OCI-LY3 (cell line): ENCODE measurements around the gene NR4A1.

ENCODE experiments used
- H2AFZ ChIP-seq: fragments of 200-600, 300-600 bp; shearing (Covaris generic); 2 replicates; pipeline ENCODE4 v1.6.0; 2014; ENCODE audit warnings: antibody characterized with exemption, low read depth, low read length
- H3K27ac ChIP-seq: fragments of 200-600, 300-600 bp; sonication (generic); 2 replicates; pipeline ENCODE4 v1.5.1; 2014; ENCODE audit warnings: mild to moderate bottlenecking, low read length, moderate library complexity, mixed read lengths
- H3K27me3 ChIP-seq: fragments of 200-600, 300-600 bp; sonication (generic); 2 replicates; pipeline ENCODE4 v1.6.1; 2014; ENCODE audit warnings: low read depth, low read length, mixed read lengths
- H3K36me3 ChIP-seq: fragments of 200-600, 300-600 bp; sonication (generic); replicated peaks from 2 replicates; pipeline ENCODE3; 2014; ENCODE audit warnings: low read depth, low read length, mixed read lengths
- H3K4me1 ChIP-seq: fragments of 300-600, 200-600 bp; sonication (generic); 2 replicates; pipeline ENCODE4 v1.6.1; 2014; ENCODE audit warnings: low read length, mixed read lengths
- H3K4me2 ChIP-seq: fragments of 200-600, 300-600 bp; sonication (generic); 2 replicates; pipeline ENCODE4 v1.6.1; 2014; ENCODE audit warnings: low read length, mixed read lengths
- H3K4me3 ChIP-seq: fragments of 300-600, 200-600 bp; sonication (generic); 2 replicates; pipeline ENCODE4 v1.5.1; 2014; ENCODE audit warnings: antibody characterized with exemption, mild to moderate bottlenecking, low read length, moderate library complexity
- H3K79me2 ChIP-seq: fragments of 300-600, 200-600 bp; shearing (Covaris generic); 2 replicates; pipeline ENCODE4 v1.6.1; 2014; ENCODE audit warnings: mild to moderate bottlenecking, low read length, mixed read lengths
- H3K9ac ChIP-seq: fragments of 300-600, 200-600 bp; shearing (Covaris generic); 2 replicates; pipeline ENCODE4 v1.6.0; 2014; ENCODE audit warnings: mild to moderate bottlenecking, low read length, moderate library complexity
- H3K9me3 ChIP-seq: fragments of 200-600, 300-600 bp; shearing (Covaris generic); 2 replicates; pipeline ENCODE4 v1.6.1; 2014; ENCODE audit warnings: low read length, mixed read lengths; ENCODE audit not compliant: insufficient read depth
- H4K20me1 ChIP-seq: fragments of 200-600, 300-600 bp; sonication (generic); 2 replicates; pipeline ENCODE4 v1.6.1; 2016; ENCODE audit warnings: low read length, mixed read lengths; ENCODE audit not compliant: insufficient read depth
- CTCF ChIP-seq: fragments of 200-600, 300-600 bp; sonication (generic); IDR thresholded peaks from 2 replicates; pipeline ENCODE4 v1.5.1; 2014; ENCODE audit warnings: antibody characterized with exemption, low read length, low read depth
- EZH2phosphoT487 ChIP-seq: fragments of 200-600 bp; shearing (Covaris generic); IDR thresholded peaks from 2 replicates; pipeline ENCODE4 v1.6.1; 2018; ENCODE audit warnings: antibody characterized with exemption, mixed run types, low read depth

NR4A1 gene

GRCh38 chr12:52035190-52035589, 16.1 kb upstream of the NR4A1 start:
- H3K4me1 ChIP-seq = peaks cover 24% of the 10 kb centered on the region
- no peaks in the 10 kb centered on the region for H4K20me1 ChIP-seq
- H3K9me3 ChIP-seq = no peaks in the 10 kb centered on the region
- H3K4me3 ChIP-seq = no peak overlapping the region
- TF ChIP-seq EZH2phosphoT487 (no peak), CTCF (no peak)
- H3K27me3 ChIP-seq = peaks cover 29% of the 10 kb centered on the region
- no peak overlapping the region for H3K27ac ChIP-seq
- H3K9ac ChIP-seq = no peak overlapping the region
- H3K36me3 ChIP-seq = no peaks in the 10 kb centered on the region
- H3K79me2 ChIP-seq = no peaks in the 10 kb centered on the region
- H3K4me2 ChIP-seq = no peak overlapping the region
- H2AFZ ChIP-seq = no peak overlapping the region

- peaks cover 24% of the 10 kb centered on the region for H3K4me1 ChIP-seq
These were observed 15.3 kb upstream of the NR4A1 start for GRCh38 chr12:52035926-52036325.

GRCh38 chr12:52036587-52037171, 14.6 kb upstream of the NR4A1 start:
- H3K27ac ChIP-seq = no peak overlapping the region
- TF ChIP-seq EZH2phosphoT487 (no peak), CTCF (no peak)
- peak overlapping the region; percentile 86 for H3K4me3 ChIP-seq
- H3K4me1 ChIP-seq = peaks cover 26% of the 10 kb centered on the region
- no peaks in the 10 kb centered on the region for H3K36me3 ChIP-seq
- peak overlapping the region; percentile 96 for H3K4me2 ChIP-seq
- no peaks in the 10 kb centered on the region for H3K79me2 ChIP-seq
- H3K9me3 ChIP-seq = no peaks in the 10 kb centered on the region
- H3K27me3 ChIP-seq = peaks cover 29% of the 10 kb centered on the region
- H4K20me1 ChIP-seq = no peaks in the 10 kb centered on the region
- H3K9ac ChIP-seq = peak overlapping the region; percentile 57
- peak overlapping the region; percentile 63 for H2AFZ ChIP-seq

More at GRCh38 chr12:52035926-52036325, 15.3 kb upstream of the NR4A1 start:
- Histone ChIP-seq H3K27me3 (peaks cover 29% of the 10 kb centered on the region), H3K4me3 (no peak overlapping the region), H3K79me2 (no peaks in the 10 kb centered on the region), H3K4me2 (peak overlapping the region; percentile 96), H3K9ac (no peak overlapping the region), H3K36me3 (no peaks in the 10 kb centered on the region), H3K27ac (no peak overlapping the region), H2AFZ (no peak overlapping the region), H4K20me1 (no peaks in the 10 kb centered on the region), H3K9me3 (no peaks in the 10 kb centered on the region)
- TF ChIP-seq EZH2phosphoT487 (no peak), CTCF (no peak)

GRCh38 chr12:52037248-52037861, 13.9 kb upstream of the NR4A1 start:
- Histone ChIP-seq H3K27me3 (peaks cover 29% of the 10 kb centered on the region), H3K79me2 (no peaks in the 10 kb centered on the region), H3K4me3 (peak overlapping the region; percentile 84), H3K4me1 (peaks cover 33% of the 10 kb centered on the region), H3K9me3 (no peaks in the 10 kb centered on the region), H2AFZ (peak overlapping the region; percentile 47; the same call in 1 of the 2 replicates), H3K4me2 (peak overlapping the region; percentile 86), H3K9ac (peak overlapping the region; percentile 71), H3K36me3 (no peaks in the 10 kb centered on the region), H4K20me1 (no peaks in the 10 kb centered on the region), H3K27ac (no peak overlapping the region)
- TF ChIP-seq EZH2phosphoT487 = no peak
